K562 (cell line): ENCODE results near the gene MYL5. TPM values are rescaled to one million over a fixed set of nuclear protein-coding genes. Genes with fewer than 3 reads are reported as not detected.

Source experiments
- BACH1 ChIP-seq: fragments of 200-800 bp; sonication (Bioruptor generic); IDR thresholded peaks from 2 replicates; pipeline ENCODE4 v1.6.1; 2016; ENCODE audit warnings: missing genetic modification characterization, missing compliant biosample characterization
- CHD1 ChIP-seq: fragments of 200-600 bp; sonication (generic); IDR thresholded peaks from one replicate; pipeline ENCODE4 v1.6.1; 2012; ENCODE audit warnings: mild to moderate bottlenecking, moderate library complexity, low read length, inconsistent platforms
- E2F4 ChIP-seq: sonication (generic); formaldehyde crosslinking; IDR thresholded peaks from 2 replicates; pipeline ENCODE4 v1.8.0; 2022; ENCODE audit warnings: mild to moderate bottlenecking, low read depth, missing genetic modification reagents
- JUN ChIP-seq, 2 experiments: sonication (generic) in 1 of 2; formaldehyde crosslinking in 1 of 2; IDR thresholded peaks; 2 replicates each; pipeline versions ENCODE4 v1.6.1 to v1.8.0; 2012 to 2022; ENCODE audit warnings: borderline replicate concordance in 2 of 2, mild to moderate bottlenecking in 2 of 2, improper control_type of control experiment in 1 of 2, low read depth in 1 of 2, low read length in 1 of 2, missing genetic modification reagents in 1 of 2
- MEF2D ChIP-seq: conservative IDR thresholded peaks from 2 replicates; pipeline ENCODE4 v1.6.1; 2016; ENCODE audit warnings: low read depth, missing genetic modification characterization, missing compliant biosample characterization
- MNT ChIP-seq, 2 experiments: fragments of 450-650 bp; conservative IDR thresholded peaks; 2 replicates each; pipeline ENCODE4 v1.6.1; 2017; ENCODE audit warnings: mild to moderate bottlenecking in 2 of 2, moderate library complexity in 2 of 2
- PHB2 ChIP-seq: fragments of 450-650 bp; IDR thresholded peaks from 2 replicates; pipeline ENCODE4 v1.6.1; 2017; ENCODE audit warnings: low read depth
- PHF8 ChIP-seq: fragments of 200-600 bp; sonication (generic); IDR thresholded peaks from 2 replicates; pipeline ENCODE4 v1.6.1; 2012; ENCODE audit warnings: mixed run types, mild to moderate bottlenecking, inconsistent platforms, low read length, moderate library complexity, borderline replicate concordance
- RAD51 ChIP-seq: fragments of 450-650 bp; IDR thresholded peaks from 2 replicates; pipeline ENCODE4 v1.7.1; 2016; ENCODE audit warnings: low read depth, mild to moderate bottlenecking, borderline replicate concordance
- SAP30 ChIP-seq: fragments of 200-600 bp; sonication (generic); IDR thresholded peaks from 2 replicates; pipeline ENCODE4 v1.6.1; 2012; ENCODE audit warnings: borderline replicate concordance, low read depth, mild to moderate bottlenecking, moderate library complexity, low read length, control low read depth, inconsistent platforms; ENCODE audit not compliant: insufficient read depth, poor library complexity, severe bottlenecking
- ZC3H8 ChIP-seq: fragments of 450-650 bp; IDR thresholded peaks from 2 replicates; pipeline ENCODE4 v1.6.1; 2017
- ZNF277 ChIP-seq: fragments of 250-450 bp; sonication (Bioruptor Pico); IDR thresholded peaks from 2 replicates; pipeline ENCODE4 v1.8.0; 2022; ENCODE audit warnings: inconsistent platforms, mild to moderate bottlenecking, moderate library complexity, borderline replicate concordance
- ZNF586 ChIP-seq: fragments of 450-650 bp; formaldehyde crosslinking; conservative IDR thresholded peaks from 2 replicates; pipeline ENCODE4 v1.4.0; 2020; ENCODE audit warnings: mild to moderate bottlenecking, moderate library complexity
- ZNF592 ChIP-seq: fragments of 450-650 bp; IDR thresholded peaks from 2 replicates; pipeline ENCODE4 v1.6.1; 2017; ENCODE audit warnings: antibody characterized with exemption, mild to moderate bottlenecking
- polyA plus RNA-seq, 8 experiments: library from polyadenylated mRNA; depleted of rRNA in 4 of 8; stranded (reverse) in 5 of 8; unstranded in 3 of 8; fragments of >200 nt; fragmentation: Nextera tagmentation in 2 of 8; fragmentation: Illumina TruSeq in 1 of 8; extraction: Ambion mirVana in 2 of 8; extraction: Trizol in 1 of 8; gene quantifications; 2 replicates each; pipeline versions ENCODE4 v1.2.1 to v1.2.3, GENCODE V29; 2011 to 2014; ENCODE audit warnings: inconsistent platforms in 1 of 8, missing spikeins in 1 of 8
- total RNA-seq, 7 experiments: library from RNA; depleted of rRNA in 6 of 7; stranded (reverse); fragments of >200 nt in 6 of 7; fragmentation: Illumina TruSeq in 2 of 7; extraction: Trizol in 2 of 7; gene quantifications; 2 replicates each; pipeline versions ENCODE4 v1.2.1 to v1.2.3, GENCODE V29; 2011 to 2021; ENCODE audit warnings: low replicate concordance in 1 of 7

MYL5 gene
- total and polyA plus RNA-seq, 9 of the 15 experiments (the other 6 are each of a cell fraction or from before 2014, with no cell fraction given) = 1.4 to 10.0 (median 4.1) TPM

- TF ChIP-seq ZNF277 = no peak
- TF ChIP-seq PHB2 = no peak
- TF ChIP-seq ZC3H8 = no peak
- TF ChIP-seq JUN (IDR thresholded peaks at IDR 0.05; ENCODE audit: borderline replicate concordance, low read depth, low read length) = peak; percentile 92
- TF ChIP-seq JUN (CRISPR knock-in tag; IDR thresholded peaks at IDR 0.05; ENCODE audit: borderline replicate concordance) = no peak
- peak; percentile 80; the same call in 1 of the 2 replicates for TF ChIP-seq PHF8
- TF ChIP-seq BACH1 (tag) = no peak
- TF ChIP-seq E2F4 (CRISPR knock-in tag) = no peak
- TF ChIP-seq CHD1 = peak; percentile 50
- TF ChIP-seq SAP30 = no peak
- TF ChIP-seq ZNF592 = peak; percentile 45
- no peak for TF ChIP-seq MEF2D (tag)
- no peak for TF ChIP-seq ZNF586 (CRISPR knock-in tag)
- peak; percentile 74 for TF ChIP-seq RAD51
- TF ChIP-seq MNT (conservative IDR thresholded peaks at IDR 0.05) = peak; percentile 81 to 85
Observed at GRCh38 chr4:674172-675035, at the start of gene MYL5, which contains the start of gene ATP5ME (continued).
